ENCODE measurements around the gene OR5T3.

The OR5T3 gene

DNA sequence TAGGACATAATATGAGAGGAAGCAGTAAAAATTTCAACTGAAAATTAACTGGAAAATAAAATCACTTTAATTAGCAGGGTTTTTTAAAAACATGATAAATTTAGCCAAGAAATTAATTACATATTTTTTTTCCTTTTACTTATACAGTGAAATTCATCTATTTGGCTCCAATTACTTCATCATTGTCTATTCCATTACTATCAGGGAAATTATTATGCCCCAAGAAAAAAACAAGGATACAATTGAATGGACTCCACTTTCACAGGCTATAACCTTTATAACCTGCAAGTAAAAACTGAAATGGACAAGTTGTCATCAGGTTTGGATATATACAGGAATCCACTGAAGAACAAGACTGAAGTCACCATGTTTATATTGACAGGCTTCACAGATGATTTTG lies at the start of gene OR5T3:
TSS of gene OR5T3 (plus strand) at position 301 of the 400 bp plus-strand sequence. CDS start at position 301, 0 bp downstream.
- no peak for TF ChIP-seq ZNF610 (tag by site-specific recombination; IDR thresholded peaks at IDR 0.05; ENCODE audit: borderline replicate concordance)
- no peak for TF ChIP-seq BCL11B (tag by site-specific recombination; IDR thresholded peaks at IDR 0.05; ENCODE audit: low read depth)
- no peak for TF ChIP-seq HOXA7 (CRISPR knock-in tag; IDR thresholded peaks at IDR 0.05; ENCODE audit: borderline replicate concordance)
- TF ChIP-seq FEZF1 (tag by site-specific recombination; IDR thresholded peaks at IDR 0.05) = no peak
- no peak for TF ChIP-seq ZNF792 (tag by site-specific recombination; IDR thresholded peaks at IDR 0.05)
- TF ChIP-seq ZBTB8A (tag by site-specific recombination; IDR thresholded peaks at IDR 0.05) = no peak
- TF ChIP-seq ZNF274 (IDR thresholded peaks at IDR 0.05; ENCODE audit: low read length) = no peak
- TF ChIP-seq ZNF274 (tag by site-specific recombination; IDR thresholded peaks at IDR 0.05; ENCODE audit: borderline replicate concordance) = no peak
- TF ChIP-seq, protein P1, sequence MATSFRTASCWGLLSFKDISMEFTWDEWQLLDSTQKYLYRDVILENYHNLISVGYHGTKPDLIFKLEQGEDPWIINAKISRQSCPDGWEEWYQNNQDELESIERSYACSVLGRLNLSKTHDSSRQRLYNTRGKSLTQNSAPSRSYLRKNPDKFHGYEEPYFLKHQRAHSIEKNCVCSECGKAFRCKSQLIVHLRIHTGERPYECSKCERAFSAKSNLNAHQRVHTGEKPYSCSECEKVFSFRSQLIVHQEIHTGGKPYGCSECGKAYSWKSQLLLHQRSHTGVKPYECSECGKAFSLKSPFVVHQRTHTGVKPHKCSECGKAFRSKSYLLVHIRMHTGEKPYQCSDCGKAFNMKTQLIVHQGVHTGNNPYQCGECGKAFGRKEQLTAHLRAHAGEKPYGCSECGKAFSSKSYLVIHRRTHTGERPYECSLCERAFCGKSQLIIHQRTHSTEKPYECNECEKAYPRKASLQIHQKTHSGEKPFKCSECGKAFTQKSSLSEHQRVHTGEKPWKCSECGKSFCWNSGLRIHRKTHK (tag by site-specific recombination; IDR thresholded peaks at IDR 0.05) = no peak
- TF ChIP-seq OVOL3 (tag by site-specific recombination; IDR thresholded peaks at IDR 0.05) = no peak
- no peak for TF ChIP-seq KLF8 (tag by site-specific recombination; IDR thresholded peaks at IDR 0.05)
- no peak for TF ChIP-seq ZNF585B (tag by site-specific recombination; IDR thresholded peaks at IDR 0.05)
- TF ChIP-seq ZNF175 (tag by site-specific recombination; IDR thresholded peaks at IDR 0.05) = no peak
- TF ChIP-seq ZNF48 (tag by site-specific recombination; IDR thresholded peaks at IDR 0.05) = no peak
- no peak for TF ChIP-seq TRIM28 (IDR thresholded peaks at IDR 0.05; ENCODE audit: borderline replicate concordance, low read length)
- TF ChIP-seq ZNF292 (tag by site-specific recombination; IDR thresholded peaks at IDR 0.05; ENCODE audit: borderline replicate concordance, low read depth) = no peak
- TF ChIP-seq ZNF664 (tag by site-specific recombination; IDR thresholded peaks at IDR 0.05) = no peak
- TF ChIP-seq, protein P2, sequence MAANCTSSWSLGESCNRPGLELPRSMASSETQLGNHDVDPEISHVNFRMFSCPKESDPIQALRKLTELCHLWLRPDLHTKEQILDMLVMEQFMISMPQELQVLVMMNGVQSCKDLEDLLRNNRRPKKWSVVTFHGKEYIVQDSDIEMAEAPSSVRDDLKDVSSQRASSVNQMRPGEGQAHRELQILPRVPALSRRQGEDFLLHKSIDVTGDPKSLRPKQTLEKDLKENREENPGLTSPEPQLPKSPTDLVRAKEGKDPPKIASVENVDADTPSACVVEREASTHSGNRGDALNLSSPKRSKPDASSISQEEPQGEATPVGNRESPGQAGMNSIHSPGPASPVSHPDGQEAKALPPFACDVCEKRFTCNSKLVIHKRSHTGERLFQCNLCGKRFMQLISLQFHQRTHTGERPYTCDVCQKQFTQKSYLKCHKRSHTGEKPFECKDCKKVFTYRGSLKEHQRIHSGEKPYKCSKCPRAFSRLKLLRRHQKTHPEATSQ (tag by site-specific recombination; IDR thresholded peaks at IDR 0.05) = no peak
- H3K36me3 ChIP-seq (ENCODE audit: control insufficient read depth in 2 of 2, insufficient read depth in 1 of 2, low read length in 2 of 2) = no peaks in the 10 kb centered on the region
- H3K4me1 ChIP-seq (ENCODE audit: control insufficient read depth, insufficient read depth, low read length) = no peaks in the 10 kb centered on the region
- H3K9me3 ChIP-seq (ENCODE audit: control insufficient read depth, insufficient read depth, low read depth, low read length) = no peaks in the 10 kb centered on the region
- no peak within 1 kb of the TSS for H3K27ac ChIP-seq (ENCODE audit: extremely low read depth, low read depth, low read length)
- no peak within 1 kb of the TSS for H3K4me3 ChIP-seq (ENCODE audit: low read depth, low read length)
- ChIA-PET CTCF (no interaction called here), POLR2A (no interaction called here)

DNA sequence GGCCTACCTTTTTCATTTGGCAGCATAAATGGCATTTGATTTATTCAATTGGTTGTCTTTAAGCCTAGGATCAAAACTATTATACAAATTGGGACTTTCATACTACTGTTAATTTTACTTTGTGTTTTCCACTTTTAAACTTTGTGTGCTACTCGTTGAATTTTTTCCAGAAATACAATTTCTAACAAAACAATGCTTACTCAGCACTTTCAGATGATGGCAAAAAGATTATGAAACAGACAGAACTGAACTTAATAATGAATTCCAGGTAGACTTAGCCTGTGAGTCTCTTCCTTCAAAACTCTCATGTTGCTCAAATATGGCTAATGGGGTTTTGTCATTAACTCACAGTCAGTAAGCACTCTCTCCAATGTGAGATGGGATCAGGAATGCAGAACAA lies 44.3 kb upstream of the OR5T3 start:
- Histone ChIP-seq H3K4me1 (ENCODE audit: control insufficient read depth, insufficient read depth, low read length) (no peaks in the 10 kb centered on the region), H3K9me3 (ENCODE audit: control insufficient read depth, insufficient read depth, low read depth, low read length) (no peaks in the 10 kb centered on the region), H3K4me3 (ENCODE audit: low read depth, low read length) (no peak overlapping the region), H3K27ac (ENCODE audit: extremely low read depth, low read depth, low read length) (no peak overlapping the region), H3K36me3 (ENCODE audit: control insufficient read depth in 2 of 2, insufficient read depth in 1 of 2, low read length in 2 of 2) (no peaks in the 10 kb centered on the region)
- CTCF ChIA-PET = no interaction called here
- POLR2A ChIA-PET = no interaction called here
- TF ChIP-seq, protein P3, sequence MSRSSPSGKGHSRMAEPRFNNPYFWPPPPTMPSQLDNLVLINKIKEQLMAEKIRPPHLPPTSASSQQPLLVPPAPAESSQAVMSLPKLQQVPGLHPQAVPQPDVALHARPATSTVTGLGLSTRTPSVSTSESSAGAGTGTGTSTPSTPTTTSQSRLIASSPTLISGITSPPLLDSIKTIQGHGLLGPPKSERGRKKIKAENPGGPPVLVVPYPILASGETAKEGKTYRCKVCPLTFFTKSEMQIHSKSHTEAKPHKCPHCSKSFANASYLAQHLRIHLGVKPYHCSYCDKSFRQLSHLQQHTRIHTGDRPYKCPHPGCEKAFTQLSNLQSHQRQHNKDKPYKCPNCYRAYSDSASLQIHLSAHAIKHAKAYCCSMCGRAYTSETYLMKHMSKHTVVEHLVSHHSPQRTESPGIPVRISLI (tag by site-specific recombination; IDR thresholded peaks at IDR 0.05) = no peak
- TF ChIP-seq, protein P4, sequence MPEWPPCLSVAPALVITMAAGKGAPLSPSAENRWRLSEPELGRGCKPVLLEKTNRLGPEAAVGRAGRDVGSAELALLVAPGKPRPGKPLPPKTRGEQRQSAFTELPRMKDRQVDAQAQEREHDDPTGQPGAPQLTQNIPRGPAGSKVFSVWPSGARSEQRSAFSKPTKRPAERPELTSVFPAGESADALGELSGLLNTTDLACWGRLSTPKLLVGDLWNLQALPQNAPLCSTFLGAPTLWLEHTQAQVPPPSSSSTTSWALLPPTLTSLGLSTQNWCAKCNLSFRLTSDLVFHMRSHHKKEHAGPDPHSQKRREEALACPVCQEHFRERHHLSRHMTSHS (tag by site-specific recombination; IDR thresholded peaks at IDR 0.05) = no peak
- TF ChIP-seq ZNF707 (tag by site-specific recombination; IDR thresholded peaks at IDR 0.05) (no peak), ZBTB20 (tag by site-specific recombination; IDR thresholded peaks at IDR 0.05) (no peak), ZNF837 (tag by site-specific recombination; IDR thresholded peaks at IDR 0.05) (no peak), ZXDB (tag by site-specific recombination; IDR thresholded peaks at IDR 0.05) (no peak), ZNF548 (tag by site-specific recombination; IDR thresholded peaks at IDR 0.05) (no peak), BCL11A (tag by site-specific recombination; IDR thresholded peaks at IDR 0.05; ENCODE audit: low read depth) (no peak), KLF1 (tag by site-specific recombination; IDR thresholded peaks at IDR 0.05) (no peak), ZNF274 (IDR thresholded peaks at IDR 0.05; ENCODE audit: low read length) (no peak), ZNF274 (tag by site-specific recombination; IDR thresholded peaks at IDR 0.05; ENCODE audit: borderline replicate concordance) (no peak), ZNF677 (tag by site-specific recombination; IDR thresholded peaks at IDR 0.05) (no peak), ZNF311 (tag by site-specific recombination; IDR thresholded peaks at IDR 0.05; ENCODE audit: borderline replicate concordance) (no peak), ZFP41 (tag by site-specific recombination; IDR thresholded peaks at IDR 0.05; ENCODE audit: borderline replicate concordance) (no peak), ZNF114 (tag by site-specific recombination; IDR thresholded peaks at IDR 0.05) (no peak), SP2 (tag by site-specific recombination; IDR thresholded peaks at IDR 0.05) (no peak)
- TF ChIP-seq, protein P5, sequence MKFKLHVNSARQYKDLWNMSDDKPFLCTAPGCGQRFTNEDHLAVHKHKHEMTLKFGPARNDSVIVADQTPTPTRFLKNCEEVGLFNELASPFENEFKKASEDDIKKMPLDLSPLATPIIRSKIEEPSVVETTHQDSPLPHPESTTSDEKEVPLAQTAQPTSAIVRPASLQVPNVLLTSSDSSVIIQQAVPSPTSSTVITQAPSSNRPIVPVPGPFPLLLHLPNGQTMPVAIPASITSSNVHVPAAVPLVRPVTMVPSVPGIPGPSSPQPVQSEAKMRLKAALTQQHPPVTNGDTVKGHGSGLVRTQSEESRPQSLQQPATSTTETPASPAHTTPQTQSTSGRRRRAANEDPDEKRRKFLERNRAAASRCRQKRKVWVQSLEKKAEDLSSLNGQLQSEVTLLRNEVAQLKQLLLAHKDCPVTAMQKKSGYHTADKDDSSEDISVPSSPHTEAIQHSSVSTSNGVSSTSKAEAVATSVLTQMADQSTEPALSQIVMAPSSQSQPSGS (tag by site-specific recombination; IDR thresholded peaks at IDR 0.05; ENCODE audit: low read depth) = no peak
